Measurements from ENCODE around the gene KIAA1958.

DNA sequence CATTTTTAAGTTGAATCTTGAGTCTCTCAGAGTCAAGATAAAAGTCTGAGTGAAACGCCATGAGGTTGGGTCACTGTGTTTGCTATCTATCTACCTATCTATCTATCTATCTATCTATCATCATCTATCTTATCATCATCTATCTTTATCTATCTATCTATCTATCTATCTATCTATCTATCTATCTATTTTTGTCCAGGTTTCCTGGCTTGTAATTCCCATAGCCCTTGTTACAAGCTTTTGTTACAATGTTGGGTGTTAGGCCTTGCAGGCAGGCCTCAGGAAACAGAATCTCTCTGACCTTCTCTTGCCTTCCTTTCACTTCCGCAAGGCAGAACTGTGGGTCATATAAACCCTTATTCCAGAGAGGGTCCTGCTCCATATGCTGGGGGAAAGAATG lies 12.6 kb upstream of the KIAA1958 start:
- TF ChIP-seq, protein P1, sequence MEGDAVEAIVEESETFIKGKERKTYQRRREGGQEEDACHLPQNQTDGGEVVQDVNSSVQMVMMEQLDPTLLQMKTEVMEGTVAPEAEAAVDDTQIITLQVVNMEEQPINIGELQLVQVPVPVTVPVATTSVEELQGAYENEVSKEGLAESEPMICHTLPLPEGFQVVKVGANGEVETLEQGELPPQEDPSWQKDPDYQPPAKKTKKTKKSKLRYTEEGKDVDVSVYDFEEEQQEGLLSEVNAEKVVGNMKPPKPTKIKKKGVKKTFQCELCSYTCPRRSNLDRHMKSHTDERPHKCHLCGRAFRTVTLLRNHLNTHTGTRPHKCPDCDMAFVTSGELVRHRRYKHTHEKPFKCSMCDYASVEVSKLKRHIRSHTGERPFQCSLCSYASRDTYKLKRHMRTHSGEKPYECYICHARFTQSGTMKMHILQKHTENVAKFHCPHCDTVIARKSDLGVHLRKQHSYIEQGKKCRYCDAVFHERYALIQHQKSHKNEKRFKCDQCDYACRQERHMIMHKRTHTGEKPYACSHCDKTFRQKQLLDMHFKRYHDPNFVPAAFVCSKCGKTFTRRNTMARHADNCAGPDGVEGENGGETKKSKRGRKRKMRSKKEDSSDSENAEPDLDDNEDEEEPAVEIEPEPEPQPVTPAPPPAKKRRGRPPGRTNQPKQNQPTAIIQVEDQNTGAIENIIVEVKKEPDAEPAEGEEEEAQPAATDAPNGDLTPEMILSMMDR (IDR thresholded peaks at IDR 0.05): no peak
- TF ChIP-seq POLR2A (IDR thresholded peaks at IDR 0.05): no peak

Data from esophagus squamous epithelium (tissue), 4 donors.